RWPE1 (cell line): Measurements from ENCODE around the gene SRR.

ENCODE experiments used
- CTCF ChIA-PET: fragments of 350-600 bp; sonication (Branson Sonifier 250); formaldehyde crosslinking; extraction: SDS; loops from one replicate; lab custom pipeline; 2021; lab: Yijun Ruan, JAX
- POLR2A ChIA-PET: fragments of 400-600 bp; formaldehyde crosslinking; extraction: SDS; loops from one replicate; lab custom pipeline; 2020; ENCODE audit warnings: antibody characterized with exemption; ENCODE audit not compliant: low non-redundant PET; lab: Yijun Ruan, JAX
- DNase-seq: peaks from one replicate; pipeline ENCODE4 v3.0.0; 2012; ENCODE audit warnings: low spot score
- H3K27ac ChIP-seq: fragments of 450-650 bp; 2 replicates; pipeline ENCODE4 v1.5.1; 2017
- CTCF ChIP-seq: fragments of 450-650 bp; conservative IDR thresholded peaks from 2 replicates; pipeline ENCODE4 v1.5.1; 2017; ENCODE audit warnings: low read depth, mild to moderate bottlenecking

SRR gene

GRCh38 chr17:2274414-2274813, 29.3 kb upstream of the SRR start:
- DNase-seq, result no peak
- CTCF ChIA-PET, result no interaction called here
- POLR2A ChIA-PET, result no interaction called here
- no peak overlapping the region for H3K27ac ChIP-seq
- no peak for TF ChIP-seq CTCF

- CTCF ChIA-PET, result interaction anchor here (1.1 kb wide), 1 partner anchor 223 kb away, joined by 4 read pairs; no protein-coding TSS in a partner anchor
- POLR2A ChIA-PET, result no interaction called here
- H3K27ac ChIP-seq, result no peak overlapping the region
- DNase-seq, result no peak
- TF ChIP-seq CTCF, result no peak
Measured at GRCh38 chr17:2275722-2276121, 28.0 kb upstream of the SRR start.

GRCh38 chr17:2277429-2278170, 26.1 kb upstream of the SRR start:
- POLR2A ChIA-PET, result no interaction called here
- DNase-seq, result no peak
- H3K27ac ChIP-seq, result no peak overlapping the region
- CTCF ChIA-PET, result no interaction called here
- TF ChIP-seq CTCF, result no peak

- TF ChIP-seq CTCF, result no peak
Measured at GRCh38 chr17:2279707-2280106, 24.0 kb upstream of the SRR start.

GRCh38 chr17:2282297-2282873, 21.4 kb upstream of the SRR start:
- ChIA-PET POLR2A (no interaction called here), CTCF (interaction anchor here (0.5 to 1.6 kb wide), 9 partner anchors 13 to 1844 kb away, joined by 3 to 4 read pairs (median 3); partner anchors contain the start of genes SMG6 and SRR)
- peak; percentile 64 for TF ChIP-seq CTCF
- peak overlapping the region; percentile 44 for H3K27ac ChIP-seq
- DNase-seq, result peak; percentile 48

More at GRCh38 chr17:2279707-2280106, 24.0 kb upstream of the SRR start:
- ChIA-PET POLR2A (no interaction called here), CTCF (interaction anchor here (0.9 kb wide), 1 partner anchor 35 kb away, joined by 3 read pairs; no protein-coding TSS in a partner anchor)
- no peak for DNase-seq
- no peak overlapping the region for H3K27ac ChIP-seq

- CTCF ChIA-PET, result interaction anchor here (0.6 to 1.3 kb wide), 6 partner anchors 12 to 1843 kb away, joined by 3 to 5 read pairs (median 4); partner anchors contain the start of gene HIC1
- no peak for TF ChIP-seq CTCF
Measured at GRCh38 chr17:2283302-2283701, 20.4 kb upstream of the SRR start.

More at GRCh38 chr17:2283302-2283701, 20.4 kb upstream of the SRR start:
- H3K27ac ChIP-seq, result peak overlapping the region; percentile 17; the same call in 1 of the 2 replicates
- DNase-seq, result no peak
- POLR2A ChIA-PET, result no interaction called here
